GM23338 (cell line): ENCODE results near the gene MC2R. TPM values are rescaled to one million over a fixed set of nuclear protein-coding genes. Genes with fewer than 3 reads are reported as not detected.

ENCODE experiments used
- ATAC-seq: fragments of 200-7000 bp; cut with Tn5 transposase; 3 replicates; pipeline ENCODE4 v1.9.1; 2020
- DNase-seq: peaks from one replicate; pipeline ENCODE4 v3.0.0-alpha.2; 2015; ENCODE audit warnings: low spot score
- H2AFZ ChIP-seq: fragments of 200-600 bp; sonication (generic); 2 replicates; pipeline ENCODE4 v1.8.0; 2016; ENCODE audit warnings: antibody characterized with exemption, mild to moderate bottlenecking, moderate library complexity
- H3F3A ChIP-seq: fragments of 200-600 bp; sonication (generic); replicated peaks from 2 replicates; pipeline ENCODE4 v1.8.0; 2017; ENCODE audit warnings: antibody characterized with exemption, mixed run types, low read depth
- H3K27ac ChIP-seq: fragments of 200-600 bp; sonication (generic); 2 replicates; pipeline ENCODE4 v1.6.1; 2016; ENCODE audit warnings: low read depth
- H3K27me3 ChIP-seq: fragments of 200-600 bp; sonication (generic); 2 replicates; pipeline ENCODE4 v1.8.0; 2016; ENCODE audit warnings: mild to moderate bottlenecking, mixed run types, moderate library complexity; ENCODE audit not compliant: insufficient read depth
- H3K36me3 ChIP-seq: fragments of 200-600 bp; sonication (generic); 2 replicates; pipeline ENCODE4 v1.8.0; 2016; ENCODE audit warnings: mild to moderate bottlenecking; ENCODE audit not compliant: insufficient read depth
- H3K4me1 ChIP-seq: fragments of 200-600 bp; sonication (generic); 2 replicates; pipeline ENCODE4 v1.8.0; 2016; ENCODE audit warnings: mild to moderate bottlenecking, moderate library complexity; ENCODE audit not compliant: insufficient read depth
- H3K4me2 ChIP-seq: fragments of 200-600 bp; sonication (generic); 2 replicates; pipeline ENCODE4 v1.7.1; 2017; ENCODE audit warnings: mixed run types
- H3K4me3 ChIP-seq: fragments of 200-600 bp; sonication (generic); 2 replicates; pipeline ENCODE4 v1.6.1; 2016; ENCODE audit warnings: mixed run types
- H3K79me2 ChIP-seq: fragments of 200-600 bp; sonication (generic); replicated peaks from 2 replicates; pipeline ENCODE4 v1.8.0; 2017; ENCODE audit warnings: mild to moderate bottlenecking; ENCODE audit not compliant: insufficient read depth
- H3K9me2 ChIP-seq: fragments of 200-600 bp; sonication (generic); 2 replicates; pipeline ENCODE4 v1.8.0; 2017; ENCODE audit not compliant: insufficient read depth
- H4K20me1 ChIP-seq: fragments of 200-600 bp; sonication (generic); replicated peaks from 2 replicates; pipeline ENCODE4 v1.8.0; 2017; ENCODE audit warnings: mild to moderate bottlenecking; ENCODE audit not compliant: insufficient read depth
- H3K27ac Mint-ChIP-seq: 2 replicates; pipeline ENCODE4 v1.8.0; 2020; ENCODE audit warnings: inconsistent platforms, mild to moderate bottlenecking, moderate library complexity, mixed read lengths
- H3K27me3 Mint-ChIP-seq: 3 replicates; pipeline ENCODE4 v1.8.0; 2022; ENCODE audit warnings: low read depth, mild to moderate bottlenecking, moderate library complexity, mixed read lengths, inconsistent platforms; ENCODE audit not compliant: insufficient read depth, poor library complexity
- H3K36me3 Mint-ChIP-seq: 3 replicates; pipeline ENCODE4 v1.8.0; 2021; ENCODE audit warnings: low read depth, mild to moderate bottlenecking, inconsistent platforms, moderate library complexity, mixed read lengths
- H3K4me1 Mint-ChIP-seq: 3 replicates; pipeline ENCODE4 v1.8.0; 2020; ENCODE audit warnings: mild to moderate bottlenecking, inconsistent platforms, mixed read lengths
- H3K4me3 Mint-ChIP-seq: 3 replicates; pipeline ENCODE4 v1.8.0; 2021; ENCODE audit warnings: moderate library complexity, mild to moderate bottlenecking, inconsistent platforms, mixed read lengths
- H3K9me3 Mint-ChIP-seq: 3 replicates; pipeline ENCODE4 v1.8.0; 2020; ENCODE audit warnings: moderate library complexity, mild to moderate bottlenecking, inconsistent platforms, mixed read lengths
- CREB1 ChIP-seq: fragments of 250-450 bp; sonication (Bioruptor Pico); IDR thresholded peaks from 2 replicates; pipeline ENCODE4 v1.5.0; 2020; ENCODE audit warnings: low read depth, mild to moderate bottlenecking, moderate library complexity
- CTCF ChIP-seq, 2 experiments: fragments of 200-600 bp in 1 of 2; sonication (generic) in 1 of 2; conservative IDR thresholded peaks; 2 replicates each; pipeline versions ENCODE4 v1.5.1 to v1.6.1; 2016 to 2017; ENCODE audit warnings: antibody characterized with exemption in 2 of 2, low read depth in 2 of 2, mild to moderate bottlenecking in 2 of 2, moderate library complexity in 1 of 2
- EZH2 ChIP-seq: fragments of 200-600 bp; sonication (generic); IDR thresholded peaks from one replicate; pipeline ENCODE4 v1.8.0; 2017; ENCODE audit warnings: antibody characterized with exemption, mild to moderate bottlenecking, low read depth; ENCODE audit not compliant: unreplicated experiment
- EZH2phosphoT487 ChIP-seq: fragments of 200-600 bp; sonication (generic); IDR thresholded peaks from one replicate; pipeline ENCODE4 v1.8.1; 2018; ENCODE audit warnings: antibody characterized with exemption; ENCODE audit not compliant: unreplicated experiment
- JUNB ChIP-seq: IDR thresholded peaks from one replicate; pipeline ENCODE4 v1.6.1; 2016; ENCODE audit warnings: antibody characterized with exemption; ENCODE audit not compliant: unreplicated experiment
- NANOG ChIP-seq: IDR thresholded peaks from 2 replicates; pipeline ENCODE4 v1.6.1; 2016; ENCODE audit warnings: antibody characterized with exemption, borderline replicate concordance
- POLR2AphosphoS5 ChIP-seq: IDR thresholded peaks from 2 replicates; pipeline ENCODE4 v1.6.1; 2016; ENCODE audit warnings: antibody characterized with exemption, low read depth
- ZNF462 ChIP-seq: fragments of 250-450 bp; sonication (Bioruptor Pico); IDR thresholded peaks from 2 replicates; pipeline ENCODE4 v1.5.0; 2020; ENCODE audit warnings: mild to moderate bottlenecking, moderate library complexity
- polyA plus RNA-seq: library from polyadenylated mRNA; unstranded; fragments of >200 nt; fragmentation: Nextera tagmentation; extraction: Ambion mirVana; gene quantifications from 2 replicates; pipeline ENCODE4 v1.2.1, GENCODE V29; 2016
- total RNA-seq: library from RNA; depleted of rRNA; stranded (reverse); fragments of >200 nt; shearing (Covaris generic); gene quantifications from 2 replicates; pipeline ENCODE4 v1.2.3, GENCODE V29; 2014
- TF ChIP-seq, protein P1 (sequence below): IDR thresholded peaks from 2 replicates; pipeline ENCODE4 v1.6.1; 2016; ENCODE audit warnings: antibody characterized with exemption
- TF ChIP-seq, protein P2 (sequence below): IDR thresholded peaks from one replicate; pipeline ENCODE4 v1.6.1; 2018; ENCODE audit warnings: antibody characterized with exemption; ENCODE audit not compliant: unreplicated experiment

MC2R gene
- total and polyA plus RNA-seq, 2 experiments from 2014 or later, result not detected

DNA sequence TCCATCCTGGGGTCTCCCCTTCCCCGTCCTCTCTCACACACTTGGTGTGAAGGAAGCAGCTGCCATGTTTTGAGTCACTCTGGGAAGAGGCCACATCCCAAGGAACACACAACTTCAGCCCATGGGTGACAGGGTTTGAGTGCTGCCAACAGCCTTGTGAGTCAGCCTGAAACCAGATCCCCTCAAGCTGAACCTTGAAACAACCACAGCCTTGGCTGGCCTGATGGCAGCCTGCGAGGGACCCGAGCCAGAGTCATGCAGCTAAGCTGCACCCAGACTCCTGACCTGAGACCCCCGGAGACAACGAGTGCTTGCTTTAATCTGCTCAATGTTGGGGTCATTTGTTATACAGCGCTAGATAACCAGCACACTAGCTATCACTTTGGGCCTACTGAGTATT, 19.3 kb upstream of the MC2R start:
- Histone ChIP-seq H3K27ac (no peak overlapping the region), H3K4me3 (no peak overlapping the region), H3F3A (no peaks in the 10 kb centered on the region), H3K36me3 (no peaks in the 10 kb centered on the region), H3K9me2 (no peaks in the 10 kb centered on the region), H3K27me3 (no peaks in the 10 kb centered on the region), H2AFZ (no peak overlapping the region), H4K20me1 (no peaks in the 10 kb centered on the region), H3K4me2 (no peak overlapping the region), H3K4me1 (no peaks in the 10 kb centered on the region; the same call in 1 of the 2 replicates), H3K79me2 (no peaks in the 10 kb centered on the region)
- Mint-ChIP-seq H3K9me3 (peaks cover 2% of the 10 kb centered on the region), H3K27ac (no peak overlapping the region), H3K27me3 (peaks cover 12% of the 10 kb centered on the region), H3K36me3 (peaks cover 2% of the 10 kb centered on the region; the same call in 2 of the 3 replicates), H3K4me1 (peaks cover 14% of the 10 kb centered on the region), H3K4me3 (no peak overlapping the region)
- DNase-seq (no peak), ATAC-seq (no peak)
- TF ChIP-seq EZH2phosphoT487 (no peak), JUNB (no peak), NANOG (no peak), ZNF462 (CRISPR knock-in tag) (no peak), CREB1 (CRISPR knock-in tag) (no peak), POLR2AphosphoS5 (no peak), EZH2 (no peak), CTCF (conservative IDR thresholded peaks at IDR 0.05; ENCODE audit: low read depth in 2 of 2) (no peak)
- TF ChIP-seq, protein P1, sequence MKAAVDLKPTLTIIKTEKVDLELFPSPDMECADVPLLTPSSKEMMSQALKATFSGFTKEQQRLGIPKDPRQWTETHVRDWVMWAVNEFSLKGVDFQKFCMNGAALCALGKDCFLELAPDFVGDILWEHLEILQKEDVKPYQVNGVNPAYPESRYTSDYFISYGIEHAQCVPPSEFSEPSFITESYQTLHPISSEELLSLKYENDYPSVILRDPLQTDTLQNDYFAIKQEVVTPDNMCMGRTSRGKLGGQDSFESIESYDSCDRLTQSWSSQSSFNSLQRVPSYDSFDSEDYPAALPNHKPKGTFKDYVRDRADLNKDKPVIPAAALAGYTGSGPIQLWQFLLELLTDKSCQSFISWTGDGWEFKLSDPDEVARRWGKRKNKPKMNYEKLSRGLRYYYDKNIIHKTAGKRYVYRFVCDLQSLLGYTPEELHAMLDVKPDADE, result no peak
- TF ChIP-seq, protein P2, sequence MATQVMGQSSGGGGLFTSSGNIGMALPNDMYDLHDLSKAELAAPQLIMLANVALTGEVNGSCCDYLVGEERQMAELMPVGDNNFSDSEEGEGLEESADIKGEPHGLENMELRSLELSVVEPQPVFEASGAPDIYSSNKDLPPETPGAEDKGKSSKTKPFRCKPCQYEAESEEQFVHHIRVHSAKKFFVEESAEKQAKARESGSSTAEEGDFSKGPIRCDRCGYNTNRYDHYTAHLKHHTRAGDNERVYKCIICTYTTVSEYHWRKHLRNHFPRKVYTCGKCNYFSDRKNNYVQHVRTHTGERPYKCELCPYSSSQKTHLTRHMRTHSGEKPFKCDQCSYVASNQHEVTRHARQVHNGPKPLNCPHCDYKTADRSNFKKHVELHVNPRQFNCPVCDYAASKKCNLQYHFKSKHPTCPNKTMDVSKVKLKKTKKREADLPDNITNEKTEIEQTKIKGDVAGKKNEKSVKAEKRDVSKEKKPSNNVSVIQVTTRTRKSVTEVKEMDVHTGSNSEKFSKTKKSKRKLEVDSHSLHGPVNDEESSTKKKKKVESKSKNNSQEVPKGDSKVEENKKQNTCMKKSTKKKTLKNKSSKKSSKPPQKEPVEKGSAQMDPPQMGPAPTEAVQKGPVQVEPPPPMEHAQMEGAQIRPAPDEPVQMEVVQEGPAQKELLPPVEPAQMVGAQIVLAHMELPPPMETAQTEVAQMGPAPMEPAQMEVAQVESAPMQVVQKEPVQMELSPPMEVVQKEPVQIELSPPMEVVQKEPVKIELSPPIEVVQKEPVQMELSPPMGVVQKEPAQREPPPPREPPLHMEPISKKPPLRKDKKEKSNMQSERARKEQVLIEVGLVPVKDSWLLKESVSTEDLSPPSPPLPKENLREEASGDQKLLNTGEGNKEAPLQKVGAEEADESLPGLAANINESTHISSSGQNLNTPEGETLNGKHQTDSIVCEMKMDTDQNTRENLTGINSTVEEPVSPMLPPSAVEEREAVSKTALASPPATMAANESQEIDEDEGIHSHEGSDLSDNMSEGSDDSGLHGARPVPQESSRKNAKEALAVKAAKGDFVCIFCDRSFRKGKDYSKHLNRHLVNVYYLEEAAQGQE, result no peak
